Peyer's patch (tissue), 4 donors: ENCODE data around the gene PRTN3. TPM values are rescaled to one million over a fixed set of nuclear protein-coding genes. Genes with fewer than 3 reads are reported as not detected.
"Not testable (repeated sequence)": the region's sequence is repeated elsewhere in the genome, so short reads cannot be mapped to it uniquely, and the experiment has no call there.

Experiments used
- DNase-seq, 3 donors: peaks; one replicate each; pipeline ENCODE4 v3.0.0-alpha.2; 2017 to 2019
- H3K27ac ChIP-seq, 4 donors: fragments of 200-600 bp; sonication (generic); one replicate each; pipeline ENCODE4 v1.5.1; 2016 to 2019
- H3K27me3 ChIP-seq, 2 donors: fragments of 200-600 bp; sonication (generic); one replicate each; pipeline ENCODE4 v1.5.1; 2019
- H3K36me3 ChIP-seq, 3 donors: fragments of 200-600 bp; sonication (generic); one replicate each; pipeline ENCODE4 v1.5.1; 2016 to 2019
- H3K4me1 ChIP-seq, 4 donors: fragments of 200-600 bp; sonication (generic); one replicate each; pipeline ENCODE4 v1.5.1; 2016 to 2019
- H3K4me3 ChIP-seq, 4 donors: fragments of 200-600 bp; sonication (generic); 1 replicate in 3 of 4; 2 replicates in 1 of 4; pipeline ENCODE4 v1.5.1; 2016 to 2019; ENCODE audit warnings: mild to moderate bottlenecking in 1 of 4
- H3K9me3 ChIP-seq, 4 donors: fragments of 200-600 bp; sonication (generic); one replicate each; pipeline ENCODE4 v1.5.1; 2016 to 2019; ENCODE audit warnings: mild to moderate bottlenecking in 1 of 4
- POLR2A ChIP-seq, 2 donors: fragments of 450-650 bp; IDR thresholded peaks; one replicate each; pipeline ENCODE4 v1.5.1; 2017; ENCODE audit warnings: antibody characterized with exemption in 2 of 2, mild to moderate bottlenecking in 2 of 2, moderate library complexity in 2 of 2
- total RNA-seq, 4 donors: library from RNA; depleted of rRNA; stranded (reverse); fragments of >200 nt; gene quantifications; one replicate each; pipeline ENCODE4 v1.1.0, GENCODE V29; 2016
- TF ChIP-seq, protein P1 (sequence below), 6 experiments: fragments of 450-650 bp in 4 of 6; fragments of 200-600 bp in 2 of 6; sonication (generic) in 1 of 6; IDR thresholded peaks; one replicate each; pipeline ENCODE4 v1.5.1; 2017 to 2019; ENCODE audit warnings: antibody characterized with exemption in 6 of 6, mild to moderate bottlenecking in 3 of 6, moderate library complexity in 1 of 6

The PRTN3 gene
- total RNA-seq, 4 donors from 2014 or later = not detected

DNA sequence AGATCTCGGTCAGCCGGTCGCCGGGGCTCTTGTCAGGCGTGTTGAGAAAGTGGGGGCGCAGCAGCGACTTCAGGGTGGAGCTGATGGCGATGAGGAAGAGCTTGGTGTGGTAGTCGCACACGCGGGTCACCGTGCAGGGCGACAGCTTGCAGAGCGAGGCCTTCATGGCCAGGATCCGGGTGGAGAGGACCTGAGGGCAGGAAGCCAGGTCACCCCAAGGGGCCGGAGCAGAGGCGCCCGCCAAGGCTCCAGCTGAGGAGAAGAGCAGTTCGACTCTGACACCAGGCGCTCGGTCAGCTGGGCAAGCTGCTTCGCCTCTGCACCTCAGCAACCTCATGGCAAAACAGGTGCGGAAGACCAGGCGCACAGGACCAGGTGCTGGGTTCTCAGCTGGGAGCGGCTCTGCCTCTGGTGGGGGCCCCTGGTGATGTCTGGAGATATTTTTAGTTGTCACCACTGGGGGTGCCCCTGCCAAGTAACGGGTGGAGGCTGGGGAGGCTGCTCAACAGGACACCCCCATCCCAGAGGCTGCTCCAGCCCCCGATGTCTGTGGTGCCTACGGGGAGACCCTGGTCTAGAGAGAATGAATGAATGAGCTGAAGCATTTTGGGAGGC, 34.6 kb downstream of the PRTN3 start:
- no peak for DNase-seq
- peaks cover 0 to 60% (median 0%) of the 10 kb centered on the region in 3 donors for H3K36me3 ChIP-seq
- H3K4me3 ChIP-seq = no peak overlapping the region
- no peak for TF ChIP-seq POLR2A (IDR thresholded peaks at IDR 0.05)
- TF ChIP-seq, protein P1, sequence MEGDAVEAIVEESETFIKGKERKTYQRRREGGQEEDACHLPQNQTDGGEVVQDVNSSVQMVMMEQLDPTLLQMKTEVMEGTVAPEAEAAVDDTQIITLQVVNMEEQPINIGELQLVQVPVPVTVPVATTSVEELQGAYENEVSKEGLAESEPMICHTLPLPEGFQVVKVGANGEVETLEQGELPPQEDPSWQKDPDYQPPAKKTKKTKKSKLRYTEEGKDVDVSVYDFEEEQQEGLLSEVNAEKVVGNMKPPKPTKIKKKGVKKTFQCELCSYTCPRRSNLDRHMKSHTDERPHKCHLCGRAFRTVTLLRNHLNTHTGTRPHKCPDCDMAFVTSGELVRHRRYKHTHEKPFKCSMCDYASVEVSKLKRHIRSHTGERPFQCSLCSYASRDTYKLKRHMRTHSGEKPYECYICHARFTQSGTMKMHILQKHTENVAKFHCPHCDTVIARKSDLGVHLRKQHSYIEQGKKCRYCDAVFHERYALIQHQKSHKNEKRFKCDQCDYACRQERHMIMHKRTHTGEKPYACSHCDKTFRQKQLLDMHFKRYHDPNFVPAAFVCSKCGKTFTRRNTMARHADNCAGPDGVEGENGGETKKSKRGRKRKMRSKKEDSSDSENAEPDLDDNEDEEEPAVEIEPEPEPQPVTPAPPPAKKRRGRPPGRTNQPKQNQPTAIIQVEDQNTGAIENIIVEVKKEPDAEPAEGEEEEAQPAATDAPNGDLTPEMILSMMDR (IDR thresholded peaks at IDR 0.05) = no peak
- H3K27me3 ChIP-seq = no peaks in the 10 kb centered on the region
- H3K27ac ChIP-seq = no peak overlapping the region
- no peaks in the 10 kb centered on the region for H3K9me3 ChIP-seq
- H3K4me1 ChIP-seq = peaks cover 0 to 10% (median 7%) of the 10 kb centered on the region in 4 donors

DNA sequence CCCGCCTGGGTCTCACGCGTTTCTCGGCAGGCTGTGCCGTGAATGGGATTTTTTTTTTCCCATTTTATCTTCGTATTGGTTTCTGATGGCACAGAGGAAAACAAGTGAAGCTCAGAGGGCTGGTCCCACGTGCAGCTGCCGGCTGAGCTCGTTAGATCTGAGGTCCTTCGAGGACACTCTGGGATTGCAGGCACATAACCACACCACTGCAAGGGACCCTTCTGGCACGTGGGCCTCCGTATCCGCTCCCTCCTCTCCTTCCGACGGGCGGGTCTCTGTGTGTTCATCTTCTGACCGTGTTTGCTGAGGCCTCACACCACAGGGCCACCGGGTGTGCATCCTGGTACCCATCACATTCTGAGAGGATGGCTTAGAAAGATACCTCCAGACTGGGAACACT, 35.3 kb downstream of the PRTN3 start:
- Histone ChIP-seq H3K27ac (no peak overlapping the region), H3K4me3 (no peak overlapping the region), H3K4me1 (peaks cover 0 to 10% (median 7%) of the 10 kb centered on the region in 4 donors), H3K27me3 (no peaks in the 10 kb centered on the region), H3K9me3 (no peaks in the 10 kb centered on the region), H3K36me3 (peaks cover 0 to 58% (median 0%) of the 10 kb centered on the region in 3 donors)
- TF ChIP-seq POLR2A (IDR thresholded peaks at IDR 0.05) = no peak
- TF ChIP-seq, protein P1 (IDR thresholded peaks at IDR 0.05) = no peak
- DNase-seq = no peak

DNA sequence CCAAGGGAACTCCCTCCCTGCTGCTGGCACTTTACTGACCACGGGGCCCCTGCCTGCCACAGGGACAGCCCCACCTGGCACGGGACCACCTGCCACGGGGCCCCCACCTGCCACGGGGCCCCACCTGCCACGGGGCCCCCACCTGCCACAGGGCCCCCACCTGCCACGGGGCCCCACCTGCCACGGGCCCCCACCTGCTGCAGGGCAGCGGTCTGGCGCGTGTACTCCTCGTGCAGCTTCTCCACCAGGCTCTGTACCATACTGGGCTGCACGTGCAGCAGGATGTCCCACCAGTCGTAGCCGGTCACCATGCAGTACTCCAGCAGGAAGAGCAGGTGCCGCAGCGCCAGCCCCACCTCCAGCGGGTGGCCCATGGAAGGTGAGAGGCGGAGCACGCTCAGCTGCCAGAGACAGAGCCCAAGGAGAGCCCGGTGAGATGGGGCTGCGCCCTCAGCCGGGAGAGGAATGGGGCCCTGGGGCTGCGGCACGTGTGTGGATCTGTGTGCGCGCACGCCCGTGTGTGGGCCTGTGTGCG, 36.0 kb downstream of the PRTN3 start:
- H3K27ac ChIP-seq = no peak overlapping the region
- H3K4me1 ChIP-seq = peaks cover 0 to 9% (median 7%) of the 10 kb centered on the region in 4 donors
- peaks cover 0 to 65% (median 0%) of the 10 kb centered on the region in 3 donors for H3K36me3 ChIP-seq
- H3K9me3 ChIP-seq = no peaks in the 10 kb centered on the region
- no peak for TF ChIP-seq POLR2A (IDR thresholded peaks at IDR 0.05)
- TF ChIP-seq, protein P1 (IDR thresholded peaks at IDR 0.05) = no peak
- H3K27me3 ChIP-seq = no peaks in the 10 kb centered on the region
- no peak overlapping the region for H3K4me3 ChIP-seq
- no peak for DNase-seq

DNA sequence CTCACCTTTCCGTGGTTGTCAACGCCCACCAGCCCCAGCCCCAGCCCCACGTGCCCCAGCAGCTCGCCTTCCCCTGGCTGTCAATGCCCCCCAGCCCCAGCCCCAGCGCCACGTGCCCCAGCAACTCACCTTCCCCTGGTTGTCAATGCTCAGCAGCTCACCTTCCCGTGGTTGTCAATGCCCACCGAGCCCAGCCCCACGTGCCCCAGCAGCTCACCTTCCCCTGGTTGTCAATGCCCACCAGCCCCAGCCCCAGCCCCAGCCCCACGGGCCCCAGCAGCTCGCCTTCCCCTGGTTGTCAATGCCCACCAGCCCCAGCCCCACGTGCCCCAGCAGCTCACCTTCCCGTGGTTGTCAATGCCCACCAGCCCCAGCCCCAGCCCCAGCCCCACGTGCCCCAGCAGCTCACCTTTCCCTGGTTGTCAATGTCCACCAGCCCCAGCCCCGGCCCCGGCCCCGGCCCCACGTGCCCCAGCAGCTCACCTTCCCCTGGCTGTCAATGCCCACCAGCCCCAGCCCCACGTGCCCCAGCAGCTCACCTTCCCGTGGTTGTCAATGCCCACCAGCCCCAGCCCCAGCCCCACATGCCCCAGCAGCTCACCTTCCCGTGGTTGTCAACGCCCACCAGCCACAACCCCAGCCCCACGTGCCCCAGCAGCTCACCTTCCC, 37.3 kb downstream of the PRTN3 start:
- H3K27ac ChIP-seq, H3K27me3 ChIP-seq, DNase-seq, H3K4me1 ChIP-seq, H3K4me3 ChIP-seq, H3K9me3 ChIP-seq: not testable (repeated sequence)
- H3K36me3 ChIP-seq = peaks cover 0 to 78% (median 0%) of the 10 kb centered on the region in 3 donors

DNA sequence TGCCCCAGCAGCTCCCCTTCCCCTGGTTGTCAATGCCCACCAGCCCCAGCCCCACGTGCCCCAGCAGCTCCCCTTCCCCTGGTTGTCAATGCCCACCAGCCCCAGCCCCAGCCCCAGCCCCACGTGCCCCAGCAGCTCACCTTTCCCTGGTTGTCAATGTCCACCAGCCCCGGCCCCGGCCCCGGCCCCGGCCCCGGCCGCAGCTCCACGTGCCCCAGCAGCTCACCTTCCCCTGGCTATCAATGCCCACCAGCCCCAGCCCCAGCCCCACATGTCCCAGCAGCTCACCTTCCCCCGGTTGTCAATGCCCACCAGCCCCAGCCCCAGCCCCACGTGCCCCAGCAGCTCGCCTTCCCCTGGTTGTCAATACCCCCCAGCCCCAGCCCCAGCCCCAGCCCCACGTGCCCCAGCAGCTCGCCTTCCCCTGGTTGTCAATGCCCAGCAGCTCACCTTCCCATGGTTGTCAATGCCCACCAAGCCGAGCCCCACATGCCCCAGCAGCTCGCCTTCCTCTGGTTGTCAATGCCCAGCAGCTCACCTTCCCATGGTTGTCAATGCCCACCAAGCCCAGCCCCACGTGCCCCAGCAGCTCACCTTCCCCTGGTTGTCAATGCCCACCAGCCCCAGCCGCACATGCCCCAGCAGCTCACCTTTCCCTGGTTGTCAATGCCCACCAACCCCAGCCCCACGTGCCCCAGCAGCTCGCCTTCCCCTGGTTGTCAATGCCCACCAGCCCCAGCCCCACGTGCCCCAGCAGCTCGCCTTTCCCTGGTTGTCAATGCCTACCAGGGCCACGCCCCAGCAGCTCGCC, 38.2 kb downstream of the PRTN3 start:
- DNase-seq = not testable (repeated sequence)
- peaks cover 0 to 77% (median 0%) of the 10 kb centered on the region in 3 donors for H3K36me3 ChIP-seq

DNA sequence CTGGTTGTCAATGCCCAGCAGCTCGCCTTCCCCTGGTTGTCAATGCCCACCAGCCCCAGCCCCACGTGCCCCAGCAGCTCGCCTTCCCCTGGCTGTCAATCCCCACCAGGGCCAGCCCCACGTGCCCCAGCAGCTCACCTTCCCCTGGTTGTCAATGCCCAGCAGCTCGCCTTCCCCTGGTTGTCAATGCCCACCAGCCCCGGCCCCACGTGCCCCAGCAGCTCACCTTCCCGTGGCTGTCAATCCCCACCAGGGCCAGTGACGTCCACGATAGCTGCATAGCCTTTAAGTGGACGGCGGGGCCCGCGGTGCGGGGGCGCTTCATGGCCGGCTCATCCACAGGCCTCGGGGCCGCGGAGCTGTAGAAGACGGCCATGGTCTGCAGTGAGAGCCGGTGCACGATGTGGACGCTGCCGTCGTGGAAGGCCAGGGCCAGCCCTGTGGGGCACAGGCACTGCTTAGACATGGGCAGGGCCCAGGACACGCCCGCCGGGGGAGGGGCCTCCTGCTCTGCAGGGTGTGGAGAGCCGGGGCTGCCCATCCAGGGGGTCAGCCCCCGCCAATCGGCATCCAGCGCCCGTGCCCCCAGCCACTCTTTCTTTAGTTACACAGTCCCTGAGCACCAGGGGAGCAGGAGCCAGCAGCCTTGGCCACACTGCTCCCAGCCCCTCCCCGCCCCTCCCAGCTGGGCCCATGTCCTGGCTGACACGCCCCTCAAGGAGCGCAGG, 39.1 kb downstream of the PRTN3 start:
- H3K36me3 ChIP-seq = peaks cover 0 to 77% (median 0%) of the 10 kb centered on the region in 3 donors
- no peak overlapping the region for H3K4me3 ChIP-seq
- TF ChIP-seq, protein P1 (IDR thresholded peaks at IDR 0.05) = no peak
- no peak for TF ChIP-seq POLR2A (IDR thresholded peaks at IDR 0.05)
- no peaks in the 10 kb centered on the region for H3K27me3 ChIP-seq
- H3K9me3 ChIP-seq = no peaks in the 10 kb centered on the region
- H3K27ac ChIP-seq = no peak overlapping the region
- no peak for DNase-seq
- H3K4me1 ChIP-seq = no peaks in the 10 kb centered on the region

More for the DNA sequence above, 38.2 kb downstream of the PRTN3 start:
- not testable (repeated sequence) for H3K9me3 ChIP-seq, H3K4me3 ChIP-seq, H3K27ac ChIP-seq, H3K4me1 ChIP-seq, H3K27me3 ChIP-seq
